RWPE2 (cell line): ENCODE results near the gene ANO6.

Source experiments
- ATAC-seq: fragments of 200-7000 bp; cut with Tn5 transposase; 3 replicates; pipeline ENCODE4 v1.9.1; 2021; ENCODE audit warnings: low read depth
- DNase-seq: peaks from one replicate; pipeline ENCODE4 v3.0.0-alpha.2; 2020; ENCODE audit warnings: low spot score
- H3K27ac ChIP-seq: fragments of 450-650 bp; 2 replicates; pipeline ENCODE4 v1.5.1; 2017; ENCODE audit warnings: mild to moderate bottlenecking; ENCODE audit not compliant: poor library complexity, severe bottlenecking
- H3K27me3 ChIP-seq: fragments of 250-450 bp; sonication (Bioruptor Pico); 2 replicates; pipeline ENCODE4 v1.5.1; 2021; ENCODE audit warnings: mild to moderate bottlenecking, moderate library complexity; ENCODE audit not compliant: insufficient read depth, poor library complexity, severe bottlenecking
- H3K36me3 ChIP-seq: fragments of 250-450 bp; sonication (Bioruptor Pico); 2 replicates; pipeline ENCODE4 v1.5.1; 2020; ENCODE audit warnings: low read depth, mild to moderate bottlenecking, moderate library complexity
- H3K4me1 ChIP-seq: fragments of 250-450 bp; sonication (Bioruptor Pico); 2 replicates; pipeline ENCODE4 v1.5.1; 2021; ENCODE audit warnings: mild to moderate bottlenecking, moderate library complexity; ENCODE audit not compliant: insufficient read depth, poor library complexity, severe bottlenecking
- H3K4me3 ChIP-seq: fragments of 250-450 bp; sonication (Bioruptor Pico); 2 replicates; pipeline ENCODE4 v1.5.1; 2021; ENCODE audit warnings: mild to moderate bottlenecking, moderate library complexity; ENCODE audit not compliant: severe bottlenecking
- H3K9me3 ChIP-seq: fragments of 250-450 bp; sonication (Bioruptor Pico); 2 replicates; pipeline ENCODE4 v1.5.1; 2021; ENCODE audit warnings: mild to moderate bottlenecking, moderate library complexity; ENCODE audit not compliant: severe bottlenecking
- TF ChIP-seq, protein P1 (sequence below): fragments of 450-650 bp; IDR thresholded peaks from one replicate; pipeline ENCODE4 v1.5.1; 2017; ENCODE audit warnings: mild to moderate bottlenecking, moderate library complexity; ENCODE audit not compliant: poor library complexity, severe bottlenecking

The ANO6 gene

DNA sequence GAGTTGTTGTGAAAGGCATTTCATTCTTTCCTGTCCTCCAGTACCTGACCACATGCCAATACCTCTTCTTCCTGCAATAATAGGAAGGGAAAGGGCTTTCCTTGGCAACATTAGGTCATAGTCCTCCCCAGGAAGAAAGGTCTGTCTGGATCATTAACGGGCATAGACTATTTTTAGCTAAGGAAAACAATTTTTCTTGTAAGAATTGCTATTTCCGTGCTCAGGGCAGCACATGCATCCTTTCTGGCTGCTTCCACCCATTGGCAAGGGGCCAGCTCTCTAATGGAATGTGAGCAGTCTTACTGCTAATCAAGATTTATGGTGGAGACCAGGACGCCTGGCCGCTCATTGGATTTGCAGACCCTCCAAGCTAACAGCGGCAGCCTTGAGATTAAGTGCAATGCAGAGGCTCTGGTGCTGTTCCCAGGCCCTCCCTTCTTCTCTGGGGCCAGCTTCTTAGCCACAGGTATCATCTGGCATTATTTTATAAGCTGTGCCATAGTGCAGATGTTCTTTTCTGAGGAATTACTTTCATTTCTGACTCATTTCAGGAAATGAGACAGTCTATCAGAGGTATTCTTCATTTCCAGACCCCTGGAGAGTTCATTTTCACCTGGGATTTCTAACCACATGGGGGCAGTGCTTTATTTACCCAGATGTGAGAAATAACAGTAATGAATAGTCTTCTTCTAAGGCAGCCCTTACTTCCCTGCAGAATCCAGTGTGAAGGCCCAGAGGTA is 52.9 kb downstream of the ANO6 start:
- no peaks in the 10 kb centered on the region for H3K27me3 ChIP-seq
- ATAC-seq, result peak; percentile 74
- H3K36me3 ChIP-seq, result no peaks in the 10 kb centered on the region
- peaks cover 38% of the 10 kb centered on the region for H3K4me1 ChIP-seq
- TF ChIP-seq, protein P1, sequence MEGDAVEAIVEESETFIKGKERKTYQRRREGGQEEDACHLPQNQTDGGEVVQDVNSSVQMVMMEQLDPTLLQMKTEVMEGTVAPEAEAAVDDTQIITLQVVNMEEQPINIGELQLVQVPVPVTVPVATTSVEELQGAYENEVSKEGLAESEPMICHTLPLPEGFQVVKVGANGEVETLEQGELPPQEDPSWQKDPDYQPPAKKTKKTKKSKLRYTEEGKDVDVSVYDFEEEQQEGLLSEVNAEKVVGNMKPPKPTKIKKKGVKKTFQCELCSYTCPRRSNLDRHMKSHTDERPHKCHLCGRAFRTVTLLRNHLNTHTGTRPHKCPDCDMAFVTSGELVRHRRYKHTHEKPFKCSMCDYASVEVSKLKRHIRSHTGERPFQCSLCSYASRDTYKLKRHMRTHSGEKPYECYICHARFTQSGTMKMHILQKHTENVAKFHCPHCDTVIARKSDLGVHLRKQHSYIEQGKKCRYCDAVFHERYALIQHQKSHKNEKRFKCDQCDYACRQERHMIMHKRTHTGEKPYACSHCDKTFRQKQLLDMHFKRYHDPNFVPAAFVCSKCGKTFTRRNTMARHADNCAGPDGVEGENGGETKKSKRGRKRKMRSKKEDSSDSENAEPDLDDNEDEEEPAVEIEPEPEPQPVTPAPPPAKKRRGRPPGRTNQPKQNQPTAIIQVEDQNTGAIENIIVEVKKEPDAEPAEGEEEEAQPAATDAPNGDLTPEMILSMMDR, result peak; percentile 88
- H3K4me3 ChIP-seq, result peak overlapping the region; percentile 1
- H3K9me3 ChIP-seq, result no peaks in the 10 kb centered on the region
- peak overlapping the region; percentile 84 for H3K27ac ChIP-seq
- peak; percentile 93 for DNase-seq

DNA sequence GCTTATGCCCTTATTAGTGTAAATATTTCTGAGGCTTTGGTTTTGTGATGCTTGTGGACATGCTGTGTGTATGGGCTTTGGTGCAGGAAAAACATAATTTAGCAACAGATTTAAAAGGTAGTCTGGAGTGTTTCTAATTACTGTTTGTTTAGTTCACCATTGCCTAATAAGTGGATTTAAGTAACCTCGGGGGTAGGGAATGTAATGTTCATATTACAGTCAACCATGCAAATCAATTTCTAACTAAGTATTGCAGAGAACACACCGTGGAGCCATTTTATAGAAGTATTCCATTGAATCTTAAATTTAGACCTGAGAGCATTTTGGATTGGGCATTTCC is 53.5 kb downstream of the ANO6 start:
- peak overlapping the region; percentile 84 for H3K27ac ChIP-seq
- H3K4me3 ChIP-seq, result no peak overlapping the region
- H3K4me1 ChIP-seq, result peaks cover 43% of the 10 kb centered on the region
- no peaks in the 10 kb centered on the region for H3K27me3 ChIP-seq
- H3K36me3 ChIP-seq, result no peaks in the 10 kb centered on the region
- DNase-seq (no peak), ATAC-seq (no peak)
- TF ChIP-seq, protein P1, result peak; percentile 64
- no peaks in the 10 kb centered on the region for H3K9me3 ChIP-seq

DNA sequence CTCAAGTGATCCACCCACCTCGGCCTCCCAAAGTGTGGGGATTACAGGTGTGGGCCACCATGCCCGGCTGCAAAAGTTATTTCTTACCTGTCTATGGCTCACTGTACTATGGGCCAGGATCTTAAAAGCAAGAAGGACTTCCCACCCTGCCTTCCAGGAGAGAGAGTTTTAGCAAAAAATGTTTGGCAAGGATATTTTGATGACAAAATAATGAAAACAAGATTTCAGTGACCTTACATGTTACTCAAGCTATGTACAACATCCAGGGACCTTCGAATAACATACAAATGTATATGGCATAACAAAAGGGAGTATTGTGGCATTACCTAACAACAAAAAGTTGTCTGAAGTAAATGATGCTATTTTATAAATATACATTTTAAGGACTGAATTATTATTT is 55.1 kb downstream of the ANO6 start:
- TF ChIP-seq, protein P1, result no peak
- DNase-seq (no peak), ATAC-seq (no peak)
- Histone ChIP-seq H3K36me3 (no peaks in the 10 kb centered on the region), H3K9me3 (no peaks in the 10 kb centered on the region), H3K4me3 (no peak overlapping the region), H3K27me3 (no peaks in the 10 kb centered on the region), H3K27ac (no peak overlapping the region), H3K4me1 (peaks cover 44% of the 10 kb centered on the region)

DNA sequence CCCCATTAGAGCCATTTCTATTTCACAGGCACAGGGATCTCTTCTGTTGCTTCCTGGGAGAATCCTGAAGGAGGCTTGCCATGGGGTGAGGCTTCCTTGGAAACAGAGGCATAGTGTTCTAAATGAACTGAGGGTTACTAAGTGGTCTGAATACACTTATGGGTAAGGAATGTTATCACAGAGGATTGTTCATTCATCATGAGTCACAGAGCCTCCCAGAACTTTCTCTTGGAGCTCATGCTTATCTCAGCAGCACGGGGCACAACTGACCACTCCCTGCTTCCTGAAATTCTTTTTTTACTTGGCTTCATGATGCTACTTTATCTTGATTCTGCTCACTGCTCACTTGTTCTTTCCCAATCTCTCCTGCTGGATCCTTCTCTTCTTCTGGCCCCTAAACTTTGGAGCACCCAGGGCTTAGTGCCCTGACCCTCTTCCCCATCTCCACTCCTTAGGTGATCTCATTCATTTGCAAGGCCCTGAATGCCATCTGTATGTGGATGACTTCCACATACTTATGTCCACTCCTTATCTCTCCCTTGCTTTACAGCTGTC is 57.9 kb downstream of the ANO6 start:
- Histone ChIP-seq H3K36me3 (no peaks in the 10 kb centered on the region), H3K27ac (peak overlapping the region; percentile 78), H3K9me3 (no peaks in the 10 kb centered on the region), H3K4me1 (peaks cover 29% of the 10 kb centered on the region), H3K27me3 (no peaks in the 10 kb centered on the region), H3K4me3 (no peak overlapping the region)
- ATAC-seq (peak; percentile 88), DNase-seq (peak; percentile 68)
- TF ChIP-seq, protein P1, result no peak

DNA sequence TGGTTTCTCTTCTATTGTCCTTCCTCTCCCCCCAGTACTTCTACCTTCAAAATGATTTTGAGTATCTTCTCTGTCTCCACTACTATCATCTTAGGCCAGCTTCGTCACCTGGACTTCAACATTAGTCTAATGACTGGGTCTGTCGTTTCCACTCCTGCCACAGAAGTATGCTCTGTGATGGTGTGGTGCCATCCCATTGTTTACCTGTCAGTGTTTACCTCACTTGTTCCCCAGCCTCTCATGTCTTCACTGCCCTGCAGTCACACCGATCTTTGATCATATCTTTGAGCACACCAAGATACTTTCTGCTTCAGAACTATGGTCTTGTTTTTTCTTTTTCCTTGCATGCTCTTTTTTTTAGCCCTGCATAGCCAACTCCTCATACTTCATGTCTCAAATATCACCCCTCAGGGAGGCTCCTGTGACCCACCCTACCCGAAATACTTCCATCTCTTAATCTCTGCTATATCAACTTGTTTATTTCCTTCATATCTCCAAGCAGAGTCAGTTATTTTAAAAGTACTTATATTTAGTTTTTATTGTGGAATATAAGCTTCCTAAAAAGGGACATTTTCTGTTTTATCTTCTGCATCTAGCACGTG is 60.4 kb downstream of the ANO6 start:
- no peaks in the 10 kb centered on the region for H3K27me3 ChIP-seq
- H3K9me3 ChIP-seq, result no peaks in the 10 kb centered on the region
- H3K4me1 ChIP-seq, result peaks cover 19% of the 10 kb centered on the region
- H3K4me3 ChIP-seq, result no peak overlapping the region
- TF ChIP-seq, protein P1, result no peak
- ATAC-seq (no peak), DNase-seq (no peak)
- H3K36me3 ChIP-seq, result 0 out of 2 replicates have a peak, but pooled peaks cover 8% of the 10 kb centered on the region
- no peak overlapping the region for H3K27ac ChIP-seq
